Tibial artery (tissue), 4 donors: ENCODE results near the gene IFNK.

Experiments
- DNase-seq, 2 donors: peaks; one replicate each; pipeline ENCODE4 v3.0.0-alpha.2; 2019
- H3K27ac ChIP-seq, 2 donors: fragments of 200-600 bp; sonication (generic) in 1 of 2; 1 replicate in 1 of 2; 2 replicates in 1 of 2; pipeline ENCODE4 v1.5.1; 2018 to 2019; ENCODE audit warnings: mild to moderate bottlenecking in 1 of 2
- H3K27me3 ChIP-seq, 2 donors: fragments of 200-600 bp; sonication (generic) in 1 of 2; one replicate each; pipeline versions ENCODE4 v1.5.1 to v1.6.0; 2016 to 2019
- H3K36me3 ChIP-seq, 3 donors: fragments of 200-600 bp; sonication (generic) in 2 of 3; one replicate each; pipeline ENCODE4 v1.5.1; 2016 to 2019; ENCODE audit warnings: mild to moderate bottlenecking in 2 of 3
- H3K4me1 ChIP-seq, 4 donors: fragments of 200-600 bp; sonication (generic) in 2 of 4; 1 replicate in 3 of 4; 2 replicates in 1 of 4; pipeline ENCODE4 v1.5.1; 2016 to 2019
- H3K4me3 ChIP-seq, 2 donors: fragments of 200-600 bp; sonication (generic) in 1 of 2; 1 replicate in 1 of 2; 2 replicates in 1 of 2; pipeline ENCODE4 v1.5.1; 2018 to 2019; ENCODE audit warnings: mild to moderate bottlenecking in 2 of 2
- H3K9me3 ChIP-seq, 3 donors: fragments of 200-600 bp; sonication (generic) in 1 of 3; one replicate each; pipeline ENCODE4 v1.5.1; 2016 to 2019
- CTCF ChIP-seq, 2 experiments: fragments of 200-600 bp in 1 of 2; fragments of 450-650 bp in 1 of 2; IDR thresholded peaks; one replicate each; pipeline ENCODE4 v1.5.1; 2017 to 2019; ENCODE audit warnings: antibody characterized with exemption in 2 of 2, mild to moderate bottlenecking in 1 of 2, moderate library complexity in 1 of 2
- intact Hi-C: fragments of 100-400 bp; cut with DNase I; formaldehyde crosslinking; loops from one replicate; pipeline ENCODE4 v1.15.0; 2023; ENCODE audit warnings: low total_unique reads

The IFNK gene

GRCh38 chr9:27510780-27511179, 13.3 kb upstream of the IFNK start:
- TF ChIP-seq CTCF (IDR thresholded peaks at IDR 0.05) = no peak
- Histone ChIP-seq H3K4me3 (no peak overlapping the region), H3K9me3 (no peaks in the 10 kb centered on the region), H3K27ac (no peak overlapping the region), H3K4me1 (peaks cover 0 to 12% (median 3%) of the 10 kb centered on the region in 4 donors), H3K27me3 (no peaks in the 10 kb centered on the region), H3K36me3 (no peaks in the 10 kb centered on the region)
- no peak for DNase-seq
- intact Hi-C loops = no loop called here

GRCh38 chr9:27511771-27512170, 12.3 kb upstream of the IFNK start:
- Histone ChIP-seq H3K4me1 (peaks cover 0 to 20% (median 5%) of the 10 kb centered on the region in 4 donors), H3K27me3 (no peaks in the 10 kb centered on the region), H3K27ac (no peak overlapping the region), H3K9me3 (no peaks in the 10 kb centered on the region), H3K4me3 (no peak overlapping the region), H3K36me3 (no peaks in the 10 kb centered on the region)
- TF ChIP-seq CTCF (IDR thresholded peaks at IDR 0.05) = no peak
- no peak for DNase-seq
- intact Hi-C loops = no loop called here

- H3K27ac ChIP-seq = no peak overlapping the region
- peak in 1 of 2 donors; percentile 25 for DNase-seq
- no peak for TF ChIP-seq CTCF (IDR thresholded peaks at IDR 0.05)
Observed at GRCh38 chr9:27514551-27514950, 9.5 kb upstream of the IFNK start.

GRCh38 chr9:27518006-27518405, 6.1 kb upstream of the IFNK start:
- intact Hi-C loops = no loop called here
- H3K4me1 ChIP-seq = peaks cover 0 to 20% (median 5%) of the 10 kb centered on the region in 4 donors
- no peaks in the 10 kb centered on the region for H3K27me3 ChIP-seq
- no peak for TF ChIP-seq CTCF (IDR thresholded peaks at IDR 0.05)
- no peak for DNase-seq
- no peak overlapping the region for H3K27ac ChIP-seq
- no peaks in the 10 kb centered on the region for H3K9me3 ChIP-seq
- no peaks in the 10 kb centered on the region for H3K36me3 ChIP-seq
- H3K4me3 ChIP-seq = no peak overlapping the region

More at GRCh38 chr9:27514551-27514950, 9.5 kb upstream of the IFNK start:
- Histone ChIP-seq H3K9me3 (no peaks in the 10 kb centered on the region), H3K4me1 (peaks cover 0 to 20% (median 5%) of the 10 kb centered on the region in 4 donors), H3K4me3 (no peak overlapping the region), H3K27me3 (no peaks in the 10 kb centered on the region), H3K36me3 (no peaks in the 10 kb centered on the region)
- intact Hi-C loops = no loop called here

- H3K36me3 ChIP-seq = no peaks in the 10 kb centered on the region
- H3K4me3 ChIP-seq = no peak overlapping the region
- intact Hi-C loops = no loop called here
- peaks cover 0 to 19% (median 5%) of the 10 kb centered on the region in 4 donors for H3K4me1 ChIP-seq
- H3K27ac ChIP-seq = no peak overlapping the region
- H3K9me3 ChIP-seq = no peaks in the 10 kb centered on the region
- no peaks in the 10 kb centered on the region for H3K27me3 ChIP-seq
- TF ChIP-seq CTCF (IDR thresholded peaks at IDR 0.05) = no peak
- no peak for DNase-seq
Observed at GRCh38 chr9:27518809-27519208, 5.3 kb upstream of the IFNK start.
